CD4-positive, alpha-beta T cell treated with Interferon alpha-2 for 1 hour (primary cell): ENCODE measurements around the gene OR2V2.
"Not testable (repeated sequence)": the region's sequence is repeated elsewhere in the genome, so short reads cannot be mapped to it uniquely, and the experiment has no call there.

Source experiments
- DNase-seq, 2 donors: peaks; one replicate each; pipeline ENCODE4 v3.0.0-alpha.2; 2020 to 2022

The OR2V2 gene

GRCh38 chr5:181118369-181118768 lies 29.0 kb upstream of the OR2V2 start:
- no peak for DNase-seq

- no peak for DNase-seq
Observed at GRCh38 chr5:181119105-181119504, 28.3 kb upstream of the OR2V2 start.

- no peak for DNase-seq
Observed at GRCh38 chr5:181120306-181120705, 27.1 kb upstream of the OR2V2 start.

- DNase-seq: no peak
Observed at GRCh38 chr5:181120761-181121160, 26.6 kb upstream of the OR2V2 start.

- DNase-seq: no peak
Observed at GRCh38 chr5:181121675-181122561, 25.5 kb upstream of the OR2V2 start.

- DNase-seq: no peak
Observed at GRCh38 chr5:181124526-181124925, 22.9 kb upstream of the OR2V2 start.

GRCh38 chr5:181126841-181127240 lies 20.5 kb upstream of the OR2V2 start:
- no peak for DNase-seq

- DNase-seq: no peak
Observed at GRCh38 chr5:181127456-181127855, 19.9 kb upstream of the OR2V2 start.

GRCh38 chr5:181127907-181128626 lies 19.3 kb upstream of the OR2V2 start:
- no peak for DNase-seq

GRCh38 chr5:181129601-181130000 lies 17.8 kb upstream of the OR2V2 start:
- DNase-seq: no peak

GRCh38 chr5:181130081-181130480 lies 17.3 kb upstream of the OR2V2 start:
- DNase-seq: not testable (repeated sequence)

GRCh38 chr5:181130832-181131496 lies 16.4 kb upstream of the OR2V2 start, which contains the start of gene OR2V1:
Gene OR2V1, minus strand, starts transcription at chr5:181131169. Its CDS starts 5,865 bp downstream, at chr5:181125304.
- DNase-seq: no peak

GRCh38 chr5:181131514-181131913 lies 15.9 kb upstream of the OR2V2 start:
- DNase-seq: no peak

GRCh38 chr5:181133083-181133482 lies 14.3 kb upstream of the OR2V2 start:
- DNase-seq: no peak

GRCh38 chr5:181133610-181134231 lies 13.7 kb upstream of the OR2V2 start:
- DNase-seq: no peak

GRCh38 chr5:181134259-181134658 lies 13.1 kb upstream of the OR2V2 start:
- no peak for DNase-seq

GRCh38 chr5:181136361-181136955 lies 10.9 kb upstream of the OR2V2 start:
- DNase-seq: no peak

GRCh38 chr5:181138258-181138657 lies 9.1 kb upstream of the OR2V2 start:
- no peak for DNase-seq

- no peak for DNase-seq
Observed at GRCh38 chr5:181140766-181141165, 6.6 kb upstream of the OR2V2 start.

- DNase-seq: no peak
Observed at GRCh38 chr5:181142054-181142453, 5.3 kb upstream of the OR2V2 start.

- DNase-seq: no peak
Observed at GRCh38 chr5:181145133-181145532, 2.3 kb upstream of the OR2V2 start.

GRCh38 chr5:181149355-181149754 lies 2.0 kb downstream of the OR2V2 start:
- no peak for DNase-seq
